LHCN-M2 (cell line): ENCODE results near the gene GRM4. TPM values are rescaled to one million over a fixed set of nuclear protein-coding genes. Genes with fewer than 3 reads are reported as not detected.

ENCODE experiments used
- DNase-seq: peaks from one replicate; pipeline ENCODE4 v3.0.0-alpha.2; 2012; ENCODE audit warnings: low read depth
- total RNA-seq: library from RNA; depleted of rRNA; stranded (reverse); fragments of >200 nt; gene quantifications from 2 replicates; pipeline ENCODE4 v1.2.3, GENCODE V29; 2014

GRM4 gene
- total RNA-seq, 1 experiment from 2014 or later: not detected

DNA sequence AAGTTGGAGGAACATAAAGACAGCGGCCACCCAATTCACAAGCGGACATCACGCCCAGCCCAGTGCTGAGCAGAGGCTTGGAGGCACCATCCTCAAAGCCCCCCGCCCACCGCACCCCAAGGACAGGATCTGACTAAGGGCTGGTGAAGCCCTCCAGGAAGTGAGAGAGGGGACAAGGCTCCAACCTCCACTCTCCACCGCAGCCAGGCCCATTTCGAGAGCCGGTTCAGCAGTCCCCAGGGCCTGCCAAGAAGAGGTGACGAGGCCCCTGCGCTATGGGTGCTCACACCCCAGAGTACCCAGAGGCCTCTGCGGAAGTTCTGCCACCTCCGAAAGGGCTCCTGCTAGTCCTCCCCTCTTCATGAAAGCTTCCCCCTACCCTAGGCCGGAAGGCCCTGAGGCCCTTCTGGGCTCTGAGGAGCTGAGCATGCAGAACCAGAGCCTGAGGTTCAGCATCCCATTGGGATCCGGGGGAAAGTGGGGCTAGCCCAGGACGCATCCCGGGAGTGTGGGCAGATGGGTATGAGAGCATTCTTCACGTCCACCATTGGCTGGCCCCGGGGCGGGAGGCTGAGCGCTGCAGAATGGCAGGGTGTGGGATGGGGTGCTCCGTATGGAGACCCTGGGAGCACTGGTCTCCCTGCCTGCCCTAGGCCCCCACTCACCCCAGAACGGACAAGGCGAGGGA is 2.5 kb downstream of the GRM4 start:
- no peak for DNase-seq

DNA sequence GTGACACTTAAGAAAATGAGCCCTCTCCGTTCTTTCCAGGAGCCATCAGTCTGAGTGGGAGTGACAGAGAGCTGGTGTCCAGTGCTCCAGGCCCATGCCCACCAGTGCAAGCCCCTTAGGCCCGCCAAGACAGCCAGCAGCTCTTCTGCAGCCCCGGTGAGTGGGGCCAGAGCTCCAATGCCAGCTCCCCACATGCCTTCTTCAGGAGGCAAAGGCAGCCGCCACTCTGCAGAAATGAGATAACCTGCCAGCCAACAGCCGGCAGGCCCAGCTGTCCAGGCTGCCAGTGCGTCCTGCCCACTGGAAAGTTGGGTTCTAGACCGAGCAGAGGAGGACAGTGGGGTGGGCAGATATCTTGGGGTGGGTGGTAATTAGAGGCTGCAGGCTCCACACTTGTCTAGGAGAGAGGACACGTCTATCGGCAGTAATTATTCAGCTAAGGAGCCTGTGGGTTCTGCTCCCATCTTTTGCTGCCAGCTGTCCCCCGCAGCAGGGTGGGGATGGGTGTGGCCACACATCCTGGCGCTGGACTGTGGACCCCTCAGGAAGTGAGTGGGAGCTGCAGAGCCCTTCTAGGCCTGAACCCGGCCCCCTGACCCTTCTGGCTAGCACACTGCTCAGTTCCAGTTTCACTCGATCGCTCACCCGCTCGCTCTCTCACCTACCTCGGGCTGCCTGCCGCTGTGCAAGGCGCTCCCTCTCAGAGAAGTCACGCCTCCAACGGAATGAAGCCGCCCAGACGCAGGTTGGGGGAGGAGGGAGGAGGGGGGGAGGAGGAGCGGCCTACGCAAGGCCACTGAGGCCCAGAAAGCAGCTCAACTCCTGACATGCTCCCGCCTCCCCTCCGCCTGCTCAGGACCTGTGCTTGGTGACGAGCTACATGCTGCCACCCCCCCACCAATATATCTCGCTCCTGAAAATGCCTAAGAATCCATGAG is 3.6 kb downstream of the GRM4 start:
- DNase-seq: no peak

DNA sequence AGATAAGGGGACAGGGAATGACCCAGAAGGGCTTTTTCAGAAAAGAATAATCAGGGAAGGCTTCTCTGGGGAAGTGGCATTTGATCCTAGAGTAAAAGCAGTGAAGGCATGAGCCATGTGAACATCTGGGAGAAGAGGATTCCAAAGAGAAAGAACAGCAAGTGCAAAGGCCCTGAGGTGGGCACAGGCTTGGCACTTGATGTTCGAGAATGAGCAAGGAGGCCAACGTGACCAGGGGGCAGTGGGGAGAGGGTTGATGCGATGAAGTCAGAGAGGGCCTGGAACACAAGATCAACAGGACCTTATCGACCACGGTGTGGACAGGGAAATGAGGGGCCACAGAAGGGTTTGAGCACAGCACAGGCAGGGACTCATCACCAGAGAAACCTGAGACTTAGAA is 5.8 kb downstream of the GRM4 start:
- DNase-seq: no peak

GRCh38 chr6:34138914-34139510 is 6.9 kb downstream of the GRM4 start:
- no peak for DNase-seq

- DNase-seq: no peak
Observed at GRCh38 chr6:34138191-34138590, 7.7 kb downstream of the GRM4 start.

DNA sequence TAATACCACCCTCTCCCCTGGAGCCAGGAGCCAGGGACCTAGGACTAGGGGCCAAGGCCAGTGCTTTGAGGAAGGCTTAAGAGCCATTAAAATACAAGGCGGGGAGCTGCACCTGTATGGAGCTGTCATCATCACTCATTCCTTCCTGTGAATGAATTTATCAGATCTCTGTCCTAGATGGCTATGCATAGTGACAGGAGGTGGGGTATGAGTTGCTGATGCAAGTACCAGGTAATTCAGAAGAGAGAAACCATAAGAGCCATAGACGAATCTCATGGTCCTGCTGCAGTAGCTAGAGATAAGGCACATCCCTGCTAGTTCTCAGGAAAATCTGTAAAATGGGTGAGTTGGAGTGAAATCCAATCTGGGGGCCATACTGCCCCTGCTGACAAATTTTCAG is 10.3 kb downstream of the GRM4 start:
- DNase-seq: no peak

DNA sequence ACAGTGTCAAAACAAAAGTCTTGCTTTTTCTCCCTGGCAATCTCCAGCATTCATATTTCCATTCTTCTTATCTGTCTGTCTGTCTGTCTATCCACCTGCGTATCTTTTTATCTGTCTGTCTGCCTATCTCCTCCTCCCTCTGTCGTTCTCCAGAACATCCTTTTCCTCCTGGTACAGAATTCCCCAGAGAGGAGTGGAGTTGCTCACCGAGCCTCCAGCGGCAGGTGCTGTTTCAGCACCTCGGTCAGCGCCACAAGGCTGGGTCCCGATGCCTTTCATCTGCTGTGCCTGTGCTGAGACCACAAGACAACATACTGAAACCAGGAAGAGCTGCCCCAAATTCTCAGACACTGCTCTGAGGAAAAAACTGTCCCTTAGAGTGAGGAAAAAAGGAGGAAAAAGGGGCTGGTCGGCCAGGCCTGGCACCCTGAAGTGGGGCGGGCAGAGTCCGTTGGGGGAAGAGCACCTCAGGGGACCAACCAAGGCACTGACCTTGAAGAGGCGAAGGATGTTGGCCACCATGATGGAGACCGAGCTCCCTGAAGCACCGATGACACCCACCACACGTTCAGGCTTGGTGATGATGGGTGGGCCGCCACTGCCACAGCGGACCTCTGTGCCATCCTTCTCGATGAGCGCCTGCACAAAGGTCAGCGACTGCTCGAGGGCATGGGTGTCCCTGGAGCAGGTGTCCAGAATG is 13.3 kb downstream of the GRM4 start:
- peak; percentile 36 for DNase-seq

GRCh38 chr6:34131326-34132290 is 14.3 kb downstream of the GRM4 start:
- DNase-seq: no peak

DNA sequence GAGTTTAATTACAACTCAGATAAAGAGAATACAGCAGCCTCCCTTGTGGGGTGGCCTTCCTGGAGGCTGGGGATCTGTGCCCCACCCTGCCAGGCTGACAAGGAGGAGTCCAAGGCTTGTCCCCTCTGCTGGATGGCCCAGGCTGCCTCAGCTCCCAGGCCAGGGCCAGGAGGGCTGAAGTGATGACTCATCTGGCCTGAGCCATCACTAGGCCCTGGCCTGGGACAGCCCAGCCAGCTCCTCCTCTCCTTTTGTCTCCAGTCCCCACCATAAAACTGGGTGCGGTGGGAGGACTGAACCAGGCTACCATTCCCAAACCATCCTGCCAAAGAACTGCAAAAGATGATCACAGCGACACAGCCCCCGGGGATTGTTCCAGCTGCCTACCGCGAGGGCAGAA is 15.0 kb downstream of the GRM4 start:
- no peak for DNase-seq

- DNase-seq: no peak
Observed at GRCh38 chr6:34129753-34130152, 16.1 kb downstream of the GRM4 start.

DNA sequence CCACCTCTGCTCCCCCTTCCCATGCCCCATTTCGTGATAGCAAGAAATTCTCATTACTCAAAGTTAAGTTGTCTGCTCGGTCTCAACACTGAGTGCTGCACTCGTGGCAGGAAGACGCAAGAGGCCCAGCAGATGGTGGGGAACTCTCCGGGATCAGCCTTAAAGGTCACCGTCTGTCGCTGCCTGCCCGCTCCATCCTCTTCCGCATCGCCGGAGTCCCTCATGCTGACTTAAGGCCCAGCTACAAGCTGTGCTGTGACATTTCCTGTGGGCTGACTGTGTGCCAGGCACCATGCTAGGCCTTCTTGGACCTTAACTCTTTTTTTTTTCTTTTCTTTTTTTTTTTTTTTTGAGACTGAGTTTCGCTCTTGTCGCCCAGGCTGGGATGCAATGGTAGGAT is 17.8 kb downstream of the GRM4 start:
- no peak for DNase-seq

DNA sequence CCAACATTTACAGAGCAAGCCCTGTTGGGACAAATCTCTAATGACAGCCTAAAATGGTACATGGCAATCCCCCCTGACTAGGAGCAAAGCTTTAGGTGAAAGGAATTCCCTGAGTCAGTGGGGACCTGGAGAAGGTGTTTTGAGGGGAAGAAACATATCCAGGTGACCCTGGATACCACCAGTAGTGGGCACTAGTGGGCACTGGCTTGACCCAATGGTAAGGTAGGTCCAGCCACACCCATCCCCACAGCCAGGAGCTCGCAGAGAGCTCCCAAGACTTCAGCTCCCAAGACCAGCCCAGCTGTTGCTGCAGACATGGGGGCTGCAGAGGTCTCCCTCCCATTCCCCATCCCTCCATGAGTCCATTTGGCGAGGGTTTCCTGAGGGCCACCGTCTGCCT is 19.5 kb downstream of the GRM4 start:
- DNase-seq: no peak

GRCh38 chr6:34125939-34126338 is 19.9 kb downstream of the GRM4 start:
- DNase-seq: no peak

DNA sequence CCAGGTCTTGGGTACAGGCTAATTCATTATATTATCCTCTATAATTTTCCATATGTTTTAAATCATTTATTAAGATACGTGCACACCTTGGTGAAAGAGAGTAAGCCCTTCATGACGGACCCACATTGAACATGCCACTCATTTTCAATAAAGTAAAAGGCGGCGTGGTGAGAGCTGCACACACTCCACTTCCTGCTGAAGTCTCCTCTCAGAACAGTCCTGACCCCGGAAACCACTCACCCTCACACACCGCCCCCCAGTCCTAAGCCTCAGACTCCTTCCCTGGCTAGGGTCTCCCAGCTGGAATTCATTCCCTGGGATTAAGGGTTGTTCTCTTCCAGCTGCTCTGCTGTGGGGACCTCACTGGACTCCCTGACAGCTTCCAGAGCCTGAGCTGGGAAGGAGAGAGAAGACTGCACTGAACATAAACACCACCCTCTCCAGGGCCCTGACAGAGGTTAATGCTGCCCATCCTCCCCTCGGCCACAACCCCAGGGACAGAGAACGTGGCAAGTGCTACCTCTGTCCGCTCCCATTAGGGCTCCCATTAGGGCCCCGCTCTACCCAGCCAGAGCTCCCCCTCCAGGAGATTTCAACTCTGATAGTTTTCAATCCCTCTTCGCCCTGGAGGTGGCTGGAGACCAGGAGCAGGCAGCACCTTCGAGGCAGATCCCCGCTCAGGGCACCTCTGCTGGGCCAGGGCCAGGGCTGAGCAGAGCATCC is 24.8 kb downstream of the GRM4 start:
- DNase-seq: no peak

DNA sequence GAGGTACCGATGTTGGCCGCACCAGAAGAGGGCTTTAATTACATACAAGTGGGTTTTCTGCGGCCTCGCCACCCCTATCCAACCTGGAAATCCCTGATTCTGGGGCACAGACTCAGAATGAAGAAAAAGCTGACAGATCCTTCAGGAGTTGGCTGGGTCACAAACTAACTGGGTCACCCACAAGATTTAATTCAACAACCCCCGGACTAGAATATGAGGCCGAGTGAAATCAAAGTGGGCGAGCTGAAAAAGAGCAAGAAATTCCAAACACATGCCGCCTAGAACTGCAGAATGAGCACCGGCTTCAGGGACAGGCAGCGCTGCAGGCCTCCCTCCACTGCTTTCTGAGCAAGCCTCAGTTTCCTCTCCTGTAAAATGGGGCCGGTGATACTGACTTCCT is 30.0 kb downstream of the GRM4 start:
- DNase-seq: no peak

DNA sequence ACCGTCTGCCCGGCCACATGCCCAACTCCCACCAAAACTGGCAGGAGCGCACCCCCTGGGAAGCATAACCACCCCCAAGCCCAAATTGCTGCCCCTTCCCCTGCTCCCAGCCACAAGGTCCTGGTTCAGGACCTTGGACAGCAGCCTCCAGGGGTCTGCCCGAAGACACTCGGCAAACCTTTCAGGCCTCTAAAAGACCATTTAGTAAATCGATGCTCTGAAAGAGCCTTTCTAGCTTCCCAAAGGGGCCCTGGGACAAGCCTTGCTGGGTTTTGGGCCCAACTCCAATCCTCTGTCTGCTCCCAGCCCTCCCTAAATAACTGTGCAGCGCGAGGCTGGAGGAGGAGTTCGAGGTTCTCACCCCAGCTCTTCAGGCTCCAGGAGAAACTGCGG is 30.5 kb downstream of the GRM4 start:
- peak; percentile 2 for DNase-seq

DNA sequence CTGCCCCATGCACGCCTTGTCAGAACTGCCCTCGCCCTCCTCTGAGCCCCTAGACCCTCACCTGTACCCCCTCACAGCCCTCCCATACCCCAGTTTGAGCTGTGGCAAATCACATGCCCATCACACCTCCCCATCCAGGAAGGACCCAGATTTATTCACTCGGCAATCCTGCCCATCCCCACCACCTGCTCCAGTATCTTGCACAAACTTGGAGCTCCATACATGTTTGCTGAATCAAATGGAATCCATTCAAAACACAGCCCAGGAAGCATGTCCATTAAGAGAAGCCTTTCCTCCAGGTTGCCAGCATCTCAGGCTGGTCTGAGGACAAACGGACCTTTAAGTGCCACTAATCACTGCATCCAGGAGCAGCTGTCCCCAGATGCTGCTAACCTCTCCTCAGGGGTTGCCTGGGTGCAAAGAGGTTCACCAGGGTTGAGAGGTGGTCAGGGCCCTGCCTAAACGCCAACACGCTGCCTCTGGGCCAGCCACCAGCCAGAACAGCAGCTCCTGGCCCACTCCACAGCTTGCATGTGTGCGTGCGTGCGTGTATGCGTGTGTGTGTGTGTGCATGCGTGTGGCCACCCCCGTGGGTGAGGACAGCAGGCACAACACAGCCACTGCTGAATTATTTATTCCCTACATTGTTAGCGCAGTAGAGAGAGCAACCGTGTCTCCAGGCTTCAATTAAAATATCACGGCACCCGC is 31.0 kb downstream of the GRM4 start:
- DNase-seq: no peak

DNA sequence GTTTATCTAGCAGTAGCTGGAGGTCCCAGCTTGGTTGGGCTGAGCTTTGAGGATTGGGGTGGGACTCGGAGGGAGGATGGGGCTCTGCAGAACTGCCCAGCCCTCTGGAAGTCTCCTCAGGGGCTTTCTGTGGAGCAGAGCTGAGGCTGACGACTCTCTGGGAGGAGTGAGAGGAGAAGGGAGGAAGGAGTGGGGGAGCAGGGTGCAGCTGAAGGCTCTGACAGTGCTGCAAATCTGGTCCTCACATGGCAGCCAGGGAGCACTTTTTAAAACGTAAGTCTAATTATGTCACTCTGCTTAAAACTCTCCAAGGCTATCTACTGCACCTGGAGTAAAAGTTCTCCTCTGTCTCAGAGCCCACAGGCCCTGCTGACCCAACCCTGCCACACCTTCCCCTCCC is 32.4 kb downstream of the GRM4 start:
- no peak for DNase-seq

DNA sequence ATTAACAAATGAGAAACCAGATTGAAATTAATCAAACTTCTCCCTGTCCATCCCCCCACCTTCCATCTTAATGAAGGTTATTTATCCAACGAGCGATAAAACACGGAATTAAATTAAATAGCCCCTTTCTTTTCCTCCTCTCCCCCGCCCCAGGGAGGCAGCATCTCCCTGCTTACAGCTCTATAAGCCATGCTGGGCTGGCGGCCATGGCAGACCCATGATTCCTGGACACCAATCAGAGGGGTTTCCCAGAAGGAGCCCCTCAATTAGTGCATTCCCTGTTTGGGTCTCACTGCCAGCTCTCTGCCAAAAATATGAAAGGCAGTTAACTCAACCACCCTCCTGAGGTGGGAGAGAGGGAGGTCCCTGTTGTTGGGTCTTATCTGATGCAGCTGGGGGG is 33.8 kb downstream of the GRM4 start:
- no peak for DNase-seq
